AG04449 (cell line): ENCODE measurements around the gene NPEPPS.

ENCODE experiments used
- CTCF ChIA-PET: fragments of 350-600 bp; formaldehyde crosslinking; extraction: SDS; loops from one replicate; lab custom pipeline; 2021; ENCODE audit warnings: antibody characterized with exemption; lab: Yijun Ruan, JAX
- POLR2A ChIA-PET: fragments of 400-600, 350-600 bp; formaldehyde crosslinking; extraction: SDS; loops from one replicate; lab custom pipeline; 2020; ENCODE audit warnings: antibody characterized with exemption, inconsistent platforms; lab: Yijun Ruan, JAX
- DNase-seq: peaks from one replicate; pipeline ENCODE4 v3.0.0-alpha.2; 2010; ENCODE audit warnings: low read depth, low spot score
- H3K4me3 ChIP-seq: 2 replicates; pipeline ENCODE4 v1.5.1; 2011; ENCODE audit warnings: low read depth, mild to moderate bottlenecking, control low read depth, low read length
- TF ChIP-seq, protein P1 (sequence below): IDR thresholded peaks from one replicate; pipeline ENCODE4 v1.5.1; 2011; ENCODE audit warnings: mild to moderate bottlenecking, moderate library complexity, low read length, control low read depth, inconsistent platforms; ENCODE audit not compliant: insufficient read depth; ENCODE audit errors: missing control alignments

NPEPPS gene

GRCh38 chr17:47643116-47643515 is 112.2 kb downstream of the NPEPPS start:
- TF ChIP-seq, protein P1, sequence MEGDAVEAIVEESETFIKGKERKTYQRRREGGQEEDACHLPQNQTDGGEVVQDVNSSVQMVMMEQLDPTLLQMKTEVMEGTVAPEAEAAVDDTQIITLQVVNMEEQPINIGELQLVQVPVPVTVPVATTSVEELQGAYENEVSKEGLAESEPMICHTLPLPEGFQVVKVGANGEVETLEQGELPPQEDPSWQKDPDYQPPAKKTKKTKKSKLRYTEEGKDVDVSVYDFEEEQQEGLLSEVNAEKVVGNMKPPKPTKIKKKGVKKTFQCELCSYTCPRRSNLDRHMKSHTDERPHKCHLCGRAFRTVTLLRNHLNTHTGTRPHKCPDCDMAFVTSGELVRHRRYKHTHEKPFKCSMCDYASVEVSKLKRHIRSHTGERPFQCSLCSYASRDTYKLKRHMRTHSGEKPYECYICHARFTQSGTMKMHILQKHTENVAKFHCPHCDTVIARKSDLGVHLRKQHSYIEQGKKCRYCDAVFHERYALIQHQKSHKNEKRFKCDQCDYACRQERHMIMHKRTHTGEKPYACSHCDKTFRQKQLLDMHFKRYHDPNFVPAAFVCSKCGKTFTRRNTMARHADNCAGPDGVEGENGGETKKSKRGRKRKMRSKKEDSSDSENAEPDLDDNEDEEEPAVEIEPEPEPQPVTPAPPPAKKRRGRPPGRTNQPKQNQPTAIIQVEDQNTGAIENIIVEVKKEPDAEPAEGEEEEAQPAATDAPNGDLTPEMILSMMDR = no peak
- POLR2A ChIA-PET = no interaction called here
- no peak for DNase-seq
- H3K4me3 ChIP-seq = no peak overlapping the region
- CTCF ChIA-PET = interaction anchor here (1.0 to 1.5 kb wide), 2 partner anchors 13 to 21 kb away, joined by 3 read pairs; no protein-coding TSS in a partner anchor

DNA sequence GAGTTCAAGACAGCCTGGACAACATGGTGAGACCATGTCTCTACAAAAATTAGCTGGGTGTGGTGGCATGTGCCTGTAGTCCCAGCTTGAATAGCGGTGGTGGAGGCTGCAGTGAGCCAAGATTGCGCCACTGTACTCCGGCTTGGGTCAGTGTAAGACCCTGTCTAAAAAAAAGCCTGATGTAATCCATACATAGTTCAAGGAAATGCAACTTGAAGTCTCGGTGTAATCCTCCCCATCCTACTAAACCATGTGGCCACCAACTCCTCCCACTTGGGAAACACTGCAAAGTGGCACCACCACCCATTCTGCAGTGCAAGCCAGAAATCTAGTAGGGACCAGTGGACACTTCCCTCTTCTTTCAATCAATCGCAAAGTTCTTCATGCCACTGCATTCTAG is 113.4 kb downstream of the NPEPPS start:
- ChIA-PET POLR2A (interaction anchor here (0.6 kb wide), 1 partner anchor 157 kb away, joined by 3 read pairs; no protein-coding TSS in a partner anchor), CTCF (interaction anchor here (0.9 kb wide), 1 partner anchor 19 kb away, joined by 3 read pairs; no protein-coding TSS in a partner anchor)
- no peak for DNase-seq
- no peak overlapping the region for H3K4me3 ChIP-seq
- TF ChIP-seq, protein P1 = no peak

- H3K4me3 ChIP-seq = peak within 1 kb of the TSS; percentile 78
- CTCF ChIA-PET = interaction anchor here (0.6 to 7.8 kb wide), 5 partner anchors 10 to 34 kb away, joined by 3 to 115 read pairs (median 4); no protein-coding TSS in a partner anchor
- POLR2A ChIA-PET = interaction anchor here (0.8 to 1.6 kb wide), 8 partner anchors 11 to 157 kb away, joined by 3 to 9 read pairs (median 3); no protein-coding TSS in a partner anchor
- TF ChIP-seq, protein P1 = no peak
- DNase-seq = peak; percentile 100
Observed at GRCh38 chr17:47649153-47649971, 118.5 kb downstream of the NPEPPS start, which contains the start of gene KPNB1. Gene KPNB1 (plus strand): TSS chr17:47649919. CDS start chr17:47650245, 326 bp downstream.

- ChIA-PET CTCF (interaction anchor here (0.6 to 7.8 kb wide), 4 partner anchors 14 to 34 kb away, joined by 4 to 115 read pairs (median 6); no protein-coding TSS in a partner anchor), POLR2A (interaction anchor here (0.7 to 1.6 kb wide), 6 partner anchors 10 to 35 kb away, joined by 3 to 9 read pairs (median 3); no protein-coding TSS in a partner anchor)
- H3K4me3 ChIP-seq = peak overlapping the region; percentile 76
- DNase-seq = no peak
- TF ChIP-seq, protein P1 = no peak
Observed at GRCh38 chr17:47649972-47650524, 119.1 kb downstream of the NPEPPS start.

- TF ChIP-seq, protein P1 = no peak
- ChIA-PET POLR2A (interaction anchor here (0.7 to 1.4 kb wide), 2 partner anchors 14 to 30 kb away, joined by 3 to 4 read pairs; no protein-coding TSS in a partner anchor), CTCF (interaction anchor here (0.9 to 7.8 kb wide), 5 partner anchors 13 to 35 kb away, joined by 3 to 115 read pairs (median 5); no protein-coding TSS in a partner anchor)
- peak overlapping the region; percentile 78 for H3K4me3 ChIP-seq
- DNase-seq = peak; percentile 55
Observed at GRCh38 chr17:47650525-47651522, 119.9 kb downstream of the NPEPPS start.
